GM19025 (cell line): ENCODE measurements around the gene CRB2.
"Not testable (repeated sequence)": the region's sequence is repeated elsewhere in the genome, so short reads cannot be mapped to it uniquely, and the experiment has no call there.

Experiments used
- ATAC-seq: cut with Tn5 transposase; IDR thresholded peaks from one replicate; pipeline ENCODE4 v1.9.1; 2021; ENCODE audit warnings: mild to moderate bottlenecking, low read depth, moderate library complexity; ENCODE audit not compliant: unreplicated experiment

The CRB2 gene

DNA sequence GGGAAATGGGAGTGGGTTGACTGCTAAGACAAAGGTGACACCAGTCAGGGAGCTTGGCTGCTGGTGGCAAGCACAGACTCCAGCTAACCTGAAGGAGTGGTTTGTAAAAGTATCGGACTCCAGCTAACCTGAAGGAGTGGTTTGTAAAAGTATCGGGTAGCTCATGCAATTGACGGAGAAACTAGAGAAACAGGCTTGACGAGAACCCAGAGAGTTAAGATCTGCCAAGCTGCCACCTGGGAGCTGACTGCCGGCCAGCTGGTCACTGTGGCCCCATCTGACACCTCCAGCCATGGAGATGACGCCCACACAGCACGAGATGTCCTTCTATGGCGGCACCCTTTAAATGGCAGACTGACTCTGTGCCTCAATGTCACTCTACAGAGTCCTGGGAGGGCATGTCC, 28.3 kb upstream of the CRB2 start:
- no peak for ATAC-seq

DNA sequence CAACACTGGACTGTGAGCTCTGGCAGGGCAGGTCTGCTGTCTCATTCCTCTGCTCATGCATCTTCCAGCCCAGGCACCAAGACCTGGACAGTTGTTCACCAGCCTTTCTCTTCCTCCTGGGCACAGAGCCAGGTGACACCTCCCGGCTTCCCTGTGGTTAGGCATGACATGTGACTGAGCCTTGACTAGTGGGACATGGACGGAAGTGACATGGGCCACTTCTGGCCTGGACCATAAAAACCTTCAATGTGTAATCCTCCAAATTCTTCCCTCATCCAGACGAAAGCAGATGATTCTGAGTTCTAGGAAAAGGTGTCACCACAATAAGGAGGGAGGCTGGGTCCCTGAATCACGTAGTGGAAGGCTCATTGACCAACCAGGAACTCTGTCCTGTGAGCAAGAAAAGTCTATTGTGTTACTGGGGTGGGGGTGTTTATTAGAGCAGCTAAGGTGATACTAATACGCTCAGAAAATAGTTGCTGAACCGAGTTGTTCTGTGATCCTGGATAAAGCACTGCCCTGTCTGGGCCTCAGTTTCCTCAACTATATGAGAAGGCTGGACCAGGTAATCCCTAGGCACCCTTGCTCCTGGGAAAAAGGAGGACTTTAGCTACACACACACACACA, 26.6 kb upstream of the CRB2 start:
- no peak for ATAC-seq

DNA sequence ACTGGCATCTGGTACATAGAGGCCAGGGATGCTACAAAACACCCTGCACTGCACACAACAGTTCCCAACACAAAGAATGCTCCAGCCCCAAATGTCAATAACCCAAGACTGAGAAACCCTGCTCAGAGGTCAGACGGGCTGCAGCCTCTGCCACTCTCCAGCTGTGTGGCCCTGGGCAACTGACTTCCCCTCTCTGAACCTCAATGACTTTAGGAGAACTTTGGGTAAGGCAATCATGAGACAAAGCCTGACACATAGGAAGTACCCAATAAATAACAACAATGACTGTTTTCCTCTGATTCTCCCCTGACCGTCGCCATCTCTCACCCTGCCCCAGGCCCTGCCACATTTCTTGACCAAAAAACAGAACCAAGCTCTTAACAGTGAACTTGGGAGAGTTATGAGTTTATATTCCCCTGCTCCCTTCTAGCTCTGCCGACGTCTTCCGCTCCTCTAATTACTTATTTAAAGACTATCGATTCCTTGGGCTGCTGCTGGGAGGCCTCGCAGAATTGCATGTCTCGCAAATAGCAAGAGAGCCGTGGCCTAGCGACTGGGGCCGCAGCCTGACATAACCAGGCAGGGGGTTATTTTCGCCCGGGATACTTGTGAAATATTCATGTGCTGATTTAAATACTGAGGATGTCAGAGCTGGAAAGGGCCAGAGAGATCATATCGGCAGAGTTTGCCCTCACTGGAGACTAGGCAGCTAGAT, 24.5 kb upstream of the CRB2 start:
- no peak for ATAC-seq

DNA sequence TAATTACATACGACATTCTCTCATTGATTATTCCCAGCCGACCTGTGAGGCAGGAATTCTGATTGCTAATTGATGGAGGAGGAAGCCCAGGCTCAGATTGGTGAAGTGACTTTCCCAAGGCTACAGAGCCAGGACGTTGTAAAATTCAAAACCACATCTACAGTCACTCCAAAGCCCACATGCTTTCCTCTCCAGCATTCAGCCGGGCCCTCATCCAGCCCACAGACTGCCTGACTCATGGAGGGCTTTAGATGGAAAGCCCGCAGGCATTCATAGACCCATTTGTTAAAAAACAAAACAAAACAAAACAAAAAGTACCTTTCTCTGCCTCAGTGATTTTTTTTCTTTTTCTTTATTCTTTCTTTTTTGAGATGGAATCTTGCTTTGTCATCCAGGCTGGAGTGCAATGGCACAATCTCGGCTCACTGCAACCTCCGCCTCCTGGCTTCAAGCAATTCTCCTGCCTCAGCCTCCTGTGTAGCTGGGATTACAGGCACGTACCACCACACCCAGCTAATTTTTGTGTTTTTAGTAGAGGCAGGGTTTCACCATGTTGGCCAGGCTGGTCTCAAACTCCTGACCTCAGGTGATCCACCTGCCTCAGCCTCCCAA, 22.8 kb upstream of the CRB2 start:
- not testable (repeated sequence) for ATAC-seq

DNA sequence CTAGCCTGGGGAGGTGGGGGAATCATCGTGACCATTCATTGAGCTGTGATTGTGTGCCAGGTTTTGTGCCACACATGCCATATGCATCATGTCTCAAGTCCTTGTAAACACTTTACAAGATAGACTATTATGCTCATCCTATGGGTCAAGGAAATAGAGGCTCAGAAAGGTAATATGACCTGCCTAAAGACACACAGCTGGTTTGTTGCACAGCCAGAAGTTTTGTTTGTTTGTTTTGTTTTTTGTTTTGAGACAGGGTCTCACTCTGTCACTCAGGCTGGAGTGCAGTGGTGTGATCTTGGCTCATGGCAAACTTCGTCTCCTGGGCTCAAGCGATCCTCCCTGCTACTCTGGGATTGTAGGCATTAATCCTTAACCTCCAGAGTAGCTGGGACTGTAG, 21.4 kb upstream of the CRB2 start:
- ATAC-seq = no peak

DNA sequence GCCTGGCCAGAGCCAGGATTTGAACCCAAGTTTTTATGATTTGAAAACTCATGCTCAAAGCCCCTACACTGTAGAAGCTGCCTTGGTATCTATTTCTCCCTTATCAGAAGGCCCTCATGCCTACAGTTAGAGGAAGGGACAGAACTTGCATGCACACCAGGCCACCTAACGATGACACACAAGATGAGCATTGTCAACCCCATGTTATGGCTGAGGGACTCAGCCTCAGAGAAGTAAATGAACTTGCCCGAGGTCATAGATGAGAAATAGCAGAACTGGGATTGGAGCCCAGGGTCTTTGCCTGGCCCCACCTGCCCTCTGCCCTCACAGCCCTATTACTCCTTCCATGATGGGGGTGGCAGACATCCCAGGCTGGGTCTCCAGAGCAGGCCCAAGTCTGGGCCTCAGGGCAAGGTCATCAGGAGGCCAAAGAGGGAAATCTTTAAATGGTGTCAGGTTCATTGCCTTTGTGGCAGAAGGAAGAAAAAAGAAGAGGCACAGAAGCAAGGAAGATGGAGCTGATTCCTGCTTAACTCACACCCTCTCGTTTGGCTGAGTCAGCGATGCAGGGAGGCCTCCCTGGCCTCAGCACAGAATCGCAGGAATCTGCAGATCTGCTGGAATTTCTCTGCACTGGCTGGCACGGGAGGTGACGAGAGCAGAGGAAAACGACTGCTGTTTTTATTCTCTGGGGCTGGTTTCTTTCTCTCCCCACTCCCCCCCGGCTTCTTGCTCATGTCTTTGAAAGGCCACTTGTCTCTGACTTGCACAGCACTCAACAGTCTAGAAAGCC, 20.6 kb upstream of the CRB2 start:
- no peak for ATAC-seq

DNA sequence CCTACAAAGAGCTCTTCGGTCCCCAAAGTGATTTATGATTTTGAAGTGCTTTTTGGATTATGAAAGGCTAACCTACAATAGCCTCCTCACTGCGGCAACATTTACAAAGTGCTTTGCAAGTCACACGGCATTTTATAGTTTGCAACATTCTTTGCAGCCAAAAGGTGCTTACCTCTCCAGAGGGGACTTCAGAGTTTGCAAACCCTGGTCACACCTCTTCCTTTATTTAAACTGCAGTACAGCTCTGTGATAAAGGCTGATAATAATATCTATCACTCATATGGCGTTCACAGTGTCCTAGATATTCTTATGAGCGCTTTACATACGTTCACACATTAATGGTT, 20.0 kb upstream of the CRB2 start:
- no peak for ATAC-seq

DNA sequence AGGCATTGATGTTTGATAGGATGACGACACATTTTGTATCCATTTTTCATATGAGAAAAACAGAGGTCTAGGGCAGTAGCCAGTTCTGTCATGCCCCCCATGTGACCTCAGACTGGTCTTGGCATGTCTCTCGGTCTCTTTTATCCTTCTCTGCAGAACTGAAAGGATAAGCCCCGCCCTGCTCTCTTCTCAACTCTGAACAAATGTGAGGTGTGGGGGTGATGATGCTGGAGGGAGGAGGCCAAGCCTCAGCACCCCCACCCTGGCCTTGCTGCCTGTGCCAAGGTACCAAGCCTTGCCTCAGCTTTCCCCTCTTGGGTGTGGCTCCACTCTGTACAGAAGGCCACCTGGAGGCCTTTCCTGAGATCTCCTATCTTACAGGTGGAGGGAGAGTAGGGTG, 19.5 kb upstream of the CRB2 start:
- ATAC-seq = no peak

DNA sequence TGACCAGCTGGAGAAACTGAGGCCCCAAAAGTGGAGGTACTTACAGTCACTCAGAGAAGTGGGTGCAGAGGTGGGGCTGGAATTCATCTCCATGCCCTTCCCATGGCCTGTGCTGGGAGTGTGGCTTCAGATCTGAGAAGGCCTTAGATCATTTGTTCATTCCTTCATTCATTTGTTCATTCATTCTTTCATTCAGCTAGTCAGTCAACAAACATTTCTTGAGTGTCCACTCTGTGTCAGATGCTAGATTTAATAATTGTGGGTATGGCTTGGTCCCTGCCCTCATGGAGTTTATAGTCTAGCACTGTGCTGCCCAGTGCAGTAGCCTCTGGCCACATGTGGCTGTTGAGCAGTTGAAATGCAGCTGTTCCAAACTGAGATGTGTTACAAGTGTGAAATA, 19.0 kb upstream of the CRB2 start:
- ATAC-seq = no peak

DNA sequence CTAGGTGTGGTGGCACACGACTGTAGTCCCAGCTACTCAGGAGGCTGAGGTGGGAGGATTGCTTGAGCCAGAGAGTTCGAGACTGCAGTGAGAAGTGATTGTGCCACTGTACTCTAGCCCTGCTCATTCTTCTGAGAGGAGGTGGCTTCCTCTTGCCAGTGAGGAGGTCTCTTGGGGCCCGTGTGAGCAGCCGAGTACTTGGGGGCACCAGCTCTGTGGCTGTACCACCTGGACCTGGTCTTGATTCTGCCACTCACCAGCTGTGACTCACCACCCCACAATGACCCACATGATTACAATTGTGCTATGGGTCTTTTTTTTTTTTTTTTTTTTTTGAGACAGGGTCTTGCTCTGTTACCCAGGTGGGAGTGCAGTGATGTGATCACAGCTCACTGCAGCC, 18.0 kb upstream of the CRB2 start:
- no peak for ATAC-seq

DNA sequence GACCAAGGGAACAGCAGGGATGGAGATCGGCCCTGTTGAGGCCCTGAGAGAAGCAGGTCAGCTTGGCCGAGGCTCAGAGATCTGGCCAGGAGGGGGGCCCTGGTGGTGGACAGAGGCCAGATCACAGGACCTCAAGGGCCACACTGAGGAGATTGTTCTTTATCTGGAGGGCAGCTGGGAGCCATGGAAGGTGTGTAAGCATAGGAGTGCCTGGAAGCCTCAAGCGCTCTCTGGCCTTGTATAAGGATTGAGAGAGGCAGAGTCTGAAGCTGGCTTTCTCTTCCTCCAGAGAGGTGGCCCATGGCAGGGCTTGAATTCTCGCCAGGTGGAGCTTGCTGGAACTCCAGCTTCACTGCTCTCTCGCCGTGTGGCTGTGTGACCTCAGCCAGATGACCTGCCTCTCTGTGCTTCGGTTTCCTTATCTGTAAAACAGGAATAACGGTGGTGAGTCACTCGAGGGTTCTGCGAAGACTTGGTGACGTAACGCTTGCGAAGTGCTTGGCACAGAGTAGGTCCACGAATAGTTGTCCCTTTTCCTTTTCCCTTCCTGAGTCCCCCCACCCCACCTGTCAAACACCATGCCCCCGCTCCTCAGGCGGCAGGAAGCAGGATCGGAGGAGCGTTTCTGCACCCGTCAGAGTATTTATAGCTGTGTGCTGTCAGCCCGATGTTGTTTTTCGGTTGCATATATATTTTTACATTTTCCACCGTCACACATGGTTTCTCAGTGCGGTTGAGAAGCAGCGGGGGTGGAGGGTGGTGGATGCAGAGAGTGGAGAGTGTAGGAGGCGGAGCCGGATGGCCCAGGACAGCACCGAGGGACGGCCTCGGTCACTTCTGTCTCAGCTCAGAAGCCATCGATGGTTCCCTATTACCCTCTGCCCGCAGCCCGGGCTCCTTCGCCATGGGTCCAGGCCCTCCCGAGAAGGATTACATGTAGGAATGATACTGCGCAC, 17.0 kb upstream of the CRB2 start:
- peak; percentile 62 for ATAC-seq

DNA sequence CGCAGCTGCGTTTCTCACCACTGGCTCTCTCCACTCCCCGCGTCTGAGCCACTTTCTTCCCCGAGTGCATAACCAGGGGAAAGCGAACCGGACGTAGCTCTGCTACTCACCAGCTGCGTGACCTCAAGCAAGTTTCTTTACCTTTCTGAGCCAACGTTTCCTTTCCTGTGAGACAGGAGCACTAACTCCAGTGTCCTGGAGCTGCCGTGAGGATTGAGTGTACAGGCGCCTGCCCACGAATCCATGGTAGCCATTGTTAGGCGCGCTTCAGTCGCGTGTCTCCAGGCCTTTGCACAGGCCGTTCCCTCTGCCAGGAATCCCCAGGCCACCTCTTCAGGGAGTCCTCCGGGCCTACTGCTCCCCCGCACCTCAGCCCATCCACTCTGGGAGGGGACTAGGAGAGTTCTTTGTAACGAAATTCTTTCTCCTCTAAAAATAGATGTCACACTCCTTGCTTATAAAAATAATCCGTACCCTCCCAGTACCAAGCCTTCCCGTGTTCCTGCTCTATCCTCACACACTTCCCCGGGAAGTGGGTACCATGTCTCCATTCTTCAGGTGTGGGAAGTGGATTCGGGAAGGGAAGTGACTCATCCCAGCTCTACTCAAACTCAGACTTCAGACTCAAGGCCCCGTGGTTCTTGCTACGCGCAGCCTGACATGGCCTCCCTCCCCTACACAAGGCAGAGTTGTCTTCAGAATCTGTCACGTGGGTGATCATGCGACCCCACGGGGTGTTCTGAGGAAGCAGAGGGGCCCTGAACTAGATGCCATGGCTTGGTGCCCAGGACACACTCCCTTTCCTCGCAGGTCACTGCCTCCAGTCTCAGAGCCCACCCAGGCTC, 16.1 kb upstream of the CRB2 start:
- ATAC-seq = peak; percentile 42

DNA sequence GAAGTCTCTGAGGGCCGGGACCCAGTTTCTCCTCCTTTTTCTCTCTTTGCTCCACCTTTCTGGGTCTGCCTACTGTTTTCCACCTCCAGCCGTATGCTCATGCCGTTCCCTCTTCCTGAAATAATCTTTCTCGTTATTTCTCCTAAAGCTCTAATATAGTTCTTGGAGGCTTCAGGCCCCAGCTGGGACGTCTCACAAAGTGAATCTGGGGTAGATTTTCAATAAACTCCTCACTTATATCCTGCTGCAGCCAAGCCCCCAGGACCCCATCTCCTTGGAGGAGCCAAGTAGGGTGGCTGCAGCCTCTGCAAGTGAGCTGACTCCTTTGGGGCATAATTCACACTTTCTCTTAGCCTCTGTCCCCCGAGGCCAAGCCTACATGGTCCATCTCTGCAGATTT, 14.2 kb upstream of the CRB2 start:
- ATAC-seq = no peak

DNA sequence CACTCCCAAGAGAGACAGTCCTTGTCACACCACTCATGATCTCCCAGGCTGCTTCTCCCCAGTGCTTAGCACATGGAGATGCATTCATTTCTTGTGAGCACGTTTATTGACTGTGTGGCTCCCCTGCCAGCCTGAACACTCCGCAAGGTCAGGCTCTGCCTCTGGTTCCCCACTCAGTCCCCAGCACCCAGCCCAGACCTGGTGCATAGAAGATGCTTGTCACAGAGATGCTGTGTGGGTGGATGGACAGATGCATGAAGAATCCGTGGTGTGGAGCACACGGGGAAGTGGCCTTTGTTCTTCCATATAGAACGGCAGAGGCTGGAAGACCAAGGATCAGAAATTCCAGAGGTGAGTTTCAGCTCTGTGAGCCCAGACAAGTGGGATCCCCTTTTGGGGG, 13.8 kb upstream of the CRB2 start:
- ATAC-seq = no peak

DNA sequence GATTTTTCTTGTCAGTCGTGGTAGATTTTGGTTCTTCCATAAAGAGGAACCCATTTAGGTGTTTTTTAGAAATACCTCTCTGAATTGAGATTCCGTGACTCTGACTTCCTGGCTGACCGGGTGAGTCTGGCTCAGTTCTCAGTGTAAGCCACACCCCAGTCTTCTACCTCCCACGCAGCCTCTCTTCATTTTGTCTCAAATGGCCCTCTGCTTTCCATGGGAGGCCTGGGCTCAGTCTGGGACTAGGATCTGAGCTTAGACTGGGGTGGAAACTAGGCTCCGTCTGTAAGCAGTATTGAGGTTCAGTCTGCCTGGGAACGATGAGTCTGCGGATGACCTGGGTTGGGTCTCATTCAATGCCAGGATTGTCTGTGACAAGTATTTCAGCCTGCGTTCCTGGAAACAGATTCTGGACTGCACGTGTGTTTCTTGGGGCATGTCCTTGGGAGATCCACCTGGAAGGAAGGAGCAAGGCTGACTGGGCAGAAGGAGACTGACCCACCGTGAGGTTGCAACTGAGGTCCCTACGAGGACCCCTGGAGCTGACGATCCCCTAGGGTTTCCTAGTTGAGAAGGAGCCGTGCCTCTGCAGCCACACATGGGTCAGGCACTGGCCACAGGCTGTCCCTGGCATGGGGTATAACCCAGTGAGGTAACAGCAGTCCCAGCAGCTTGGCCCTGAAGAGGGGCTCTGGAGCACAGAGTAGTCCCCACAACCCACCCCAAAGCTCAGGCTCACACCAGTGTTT, 12.4 kb upstream of the CRB2 start:
- ATAC-seq = no peak

DNA sequence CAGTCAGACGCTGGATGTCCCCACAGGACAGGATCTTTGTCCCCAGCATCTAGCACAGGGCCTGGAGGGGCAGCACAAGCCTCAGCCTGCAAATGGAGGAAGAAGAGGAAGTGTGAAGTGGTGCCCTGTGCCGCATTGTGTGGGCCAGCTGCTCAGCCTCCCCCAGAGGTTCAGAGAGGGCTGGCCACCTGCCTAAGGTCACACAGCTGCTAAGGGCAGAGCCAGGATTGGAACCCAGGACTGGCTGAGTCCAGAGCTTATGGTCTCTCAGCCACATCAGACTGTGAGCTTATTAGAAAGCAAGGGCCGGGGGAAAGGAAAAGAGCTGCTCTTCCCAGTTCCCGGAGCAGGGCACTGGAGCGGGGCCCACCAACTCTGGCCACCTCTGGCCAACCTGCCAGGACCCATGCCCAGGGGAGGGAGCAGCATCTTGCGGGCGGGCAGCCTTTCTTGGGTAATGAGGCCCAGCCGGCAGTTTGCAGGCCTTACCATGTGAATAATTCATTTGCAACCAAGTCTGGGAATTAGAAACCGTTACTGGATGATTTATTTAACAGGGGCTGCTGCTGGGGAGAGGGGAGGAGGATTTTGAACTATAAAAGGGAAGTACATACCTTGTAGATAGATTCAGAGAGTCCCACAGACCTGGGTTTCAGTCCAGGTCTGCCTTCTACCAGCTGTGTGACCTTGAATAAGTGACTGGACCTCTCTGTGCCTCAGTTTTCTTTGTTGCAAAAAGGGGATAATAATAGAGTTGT, 11.6 kb upstream of the CRB2 start:
- ATAC-seq = no peak

DNA sequence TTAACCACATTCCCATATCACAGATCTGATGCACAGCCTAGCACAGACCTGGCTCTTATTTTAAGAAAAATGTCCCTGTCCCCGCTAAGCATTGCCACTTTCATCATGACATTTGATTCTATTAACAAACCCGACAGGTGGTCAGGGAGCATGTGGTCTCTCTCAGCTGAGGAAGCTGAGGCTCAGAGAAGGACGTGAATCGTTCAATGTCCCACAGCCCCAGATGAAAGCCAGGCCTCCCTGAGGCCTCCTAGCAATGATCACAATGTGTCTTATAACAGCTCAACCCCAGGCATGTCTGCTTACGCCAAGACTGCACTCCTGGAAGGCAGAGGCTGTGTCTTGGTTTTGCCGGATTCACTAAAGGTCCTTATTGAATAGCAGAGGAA, 10.4 kb upstream of the CRB2 start:
- no peak for ATAC-seq

DNA sequence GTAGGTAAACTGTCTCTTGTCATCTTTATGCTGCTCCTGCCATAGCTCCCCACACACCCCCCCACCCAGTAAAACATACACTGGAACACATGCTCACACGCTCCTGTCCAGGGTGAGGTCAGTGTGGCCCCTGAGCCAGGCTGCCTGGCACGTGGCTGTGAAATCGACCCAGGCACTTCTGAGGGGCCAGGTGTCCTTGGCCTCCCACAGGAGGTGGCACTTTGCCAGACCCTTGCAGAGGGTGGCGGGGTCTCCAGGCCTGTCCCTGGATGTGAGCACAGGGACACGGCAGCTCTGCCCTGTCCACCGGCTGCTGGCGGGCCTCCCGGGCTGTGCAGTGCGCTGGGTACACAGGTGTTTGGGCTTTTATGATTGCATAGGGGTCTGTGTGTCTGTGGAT, 10.0 kb upstream of the CRB2 start:
- ATAC-seq = no peak
